Kasumi-1 (cell line): ENCODE results near the gene FOXB1.

Source experiments
- DNase-seq, 2 experiments: peaks; one replicate each; lab custom pipeline; 2025; lab: John Stamatoyannopoulos, UW

FOXB1 gene

DNA sequence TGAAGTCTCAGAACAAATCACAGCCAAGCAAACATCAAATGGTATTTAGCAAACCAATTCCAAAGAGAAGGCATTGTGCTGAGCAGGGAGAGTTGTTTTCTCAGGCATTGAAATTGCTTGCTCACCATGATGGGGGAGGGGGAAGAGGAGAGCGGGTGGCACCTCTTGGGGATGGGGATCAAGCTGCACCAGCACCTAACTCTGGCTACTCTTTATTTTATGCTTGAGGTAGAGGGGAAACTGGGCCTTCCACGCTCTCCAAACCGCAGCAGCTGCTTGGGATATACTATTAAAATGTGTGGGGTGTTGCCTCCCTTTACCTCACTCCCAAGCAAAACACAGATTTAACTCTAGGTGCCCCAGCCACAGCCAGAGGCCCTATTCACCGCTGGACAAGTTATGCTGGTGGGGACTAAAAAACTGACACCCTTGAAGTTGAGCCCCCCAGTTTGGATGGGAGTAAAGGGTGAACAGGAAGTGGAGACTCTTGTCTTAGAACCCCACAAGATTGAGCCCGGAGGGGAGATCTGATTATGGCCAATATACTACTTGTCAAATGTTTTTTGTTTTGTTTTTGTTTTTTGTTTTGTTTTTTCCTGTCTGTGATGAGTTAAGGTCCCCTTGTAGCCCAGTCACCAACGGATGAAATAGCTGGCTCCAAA is 5.0 kb upstream of the FOXB1 start:
- DNase-seq = no peak

DNA sequence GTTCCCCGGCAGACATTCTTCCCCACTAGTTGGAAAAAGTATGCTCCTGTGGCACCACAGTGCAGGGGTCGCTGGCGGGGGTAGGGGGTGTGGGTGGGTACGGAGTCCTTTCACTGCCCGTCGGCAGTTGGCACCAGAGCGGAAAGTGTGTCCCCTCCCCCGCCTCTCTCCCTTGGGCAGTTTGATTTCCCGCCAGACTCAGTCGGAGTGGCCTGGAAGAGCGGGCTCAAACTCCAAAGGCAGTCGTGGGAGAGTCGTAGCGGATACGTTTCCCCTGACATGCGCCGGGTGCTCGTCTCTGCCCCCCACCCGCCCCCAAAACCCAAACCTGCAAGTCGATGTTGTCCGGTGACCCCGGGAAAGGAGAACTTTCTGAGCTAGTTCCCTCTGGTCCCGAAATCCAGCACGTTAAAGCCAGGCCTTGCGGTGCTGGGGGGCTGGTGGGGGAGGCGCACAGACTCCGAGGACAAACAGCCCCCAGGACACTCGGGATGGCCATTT is 4.4 kb upstream of the FOXB1 start:
- DNase-seq = no peak

DNA sequence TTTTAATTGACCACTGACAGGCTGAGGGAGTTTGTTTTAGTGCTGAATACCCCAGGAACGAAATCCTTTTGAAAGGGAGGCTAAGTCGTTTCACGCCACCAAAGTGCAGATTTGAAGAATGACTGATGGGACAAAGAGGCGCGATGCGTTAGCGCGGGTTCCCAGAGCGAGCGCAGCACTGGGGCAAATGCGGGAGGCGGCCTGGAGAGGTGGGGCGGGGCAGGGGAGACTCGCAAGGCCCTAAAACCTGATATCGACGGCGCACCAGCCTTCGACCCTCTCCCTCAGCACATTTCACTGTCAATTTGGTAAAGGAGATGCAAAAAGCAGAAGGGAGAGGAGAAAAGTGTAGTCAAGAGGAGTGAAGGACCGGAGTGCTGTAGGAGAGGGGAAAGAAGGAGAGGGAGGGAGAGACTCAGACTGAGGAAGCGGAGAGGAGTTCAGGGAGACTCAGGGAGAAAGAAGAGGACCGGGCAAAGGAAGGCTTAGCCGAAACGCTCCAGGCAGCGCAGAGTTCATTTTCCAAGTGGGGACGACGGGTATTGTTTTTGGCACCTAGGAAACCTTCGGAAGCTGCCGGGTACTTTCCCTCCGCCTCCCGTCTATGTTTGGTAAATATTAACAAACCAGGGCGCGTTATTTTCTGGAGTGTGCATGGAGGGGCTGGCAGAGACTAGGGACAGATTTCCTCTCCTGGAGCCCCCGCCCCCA is 3.8 kb upstream of the FOXB1 start:
- DNase-seq = no peak

DNA sequence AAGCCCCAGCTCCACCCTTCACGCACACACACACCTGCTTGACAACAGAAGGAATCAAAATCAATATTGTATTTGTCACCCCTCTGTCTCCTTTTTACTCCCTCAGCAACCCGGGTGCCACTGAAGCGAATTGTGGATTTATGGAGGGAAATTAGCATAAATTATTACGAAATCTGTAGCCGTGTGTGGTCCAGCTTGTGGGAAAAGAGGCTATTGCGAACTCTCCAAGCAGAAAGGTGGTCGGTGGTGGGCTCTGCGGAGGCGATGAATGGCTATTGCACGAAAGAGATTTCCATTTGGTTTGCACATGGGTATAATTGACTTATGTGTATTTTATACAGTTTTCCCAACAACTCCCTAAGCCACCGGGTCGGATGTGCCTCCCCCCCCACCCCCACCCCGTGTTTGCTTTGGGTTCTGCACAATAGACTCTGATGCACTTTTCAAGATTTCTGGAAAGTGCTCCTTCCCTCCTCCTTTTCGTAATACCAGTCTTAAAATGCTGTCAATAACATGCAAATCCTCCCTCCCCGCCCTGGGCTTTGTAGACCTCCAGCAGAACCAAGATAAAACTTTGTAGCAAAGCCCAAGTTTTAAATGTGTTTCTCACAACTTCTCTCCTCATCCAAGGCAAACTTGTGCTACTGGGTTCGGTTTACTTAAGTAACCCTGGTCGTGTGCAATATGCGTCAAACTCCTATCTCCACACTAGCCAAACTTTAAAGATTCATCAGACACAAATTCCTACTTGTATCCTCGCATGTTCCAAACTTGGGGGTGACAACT is 3.1 kb upstream of the FOXB1 start:
- DNase-seq = no peak

DNA sequence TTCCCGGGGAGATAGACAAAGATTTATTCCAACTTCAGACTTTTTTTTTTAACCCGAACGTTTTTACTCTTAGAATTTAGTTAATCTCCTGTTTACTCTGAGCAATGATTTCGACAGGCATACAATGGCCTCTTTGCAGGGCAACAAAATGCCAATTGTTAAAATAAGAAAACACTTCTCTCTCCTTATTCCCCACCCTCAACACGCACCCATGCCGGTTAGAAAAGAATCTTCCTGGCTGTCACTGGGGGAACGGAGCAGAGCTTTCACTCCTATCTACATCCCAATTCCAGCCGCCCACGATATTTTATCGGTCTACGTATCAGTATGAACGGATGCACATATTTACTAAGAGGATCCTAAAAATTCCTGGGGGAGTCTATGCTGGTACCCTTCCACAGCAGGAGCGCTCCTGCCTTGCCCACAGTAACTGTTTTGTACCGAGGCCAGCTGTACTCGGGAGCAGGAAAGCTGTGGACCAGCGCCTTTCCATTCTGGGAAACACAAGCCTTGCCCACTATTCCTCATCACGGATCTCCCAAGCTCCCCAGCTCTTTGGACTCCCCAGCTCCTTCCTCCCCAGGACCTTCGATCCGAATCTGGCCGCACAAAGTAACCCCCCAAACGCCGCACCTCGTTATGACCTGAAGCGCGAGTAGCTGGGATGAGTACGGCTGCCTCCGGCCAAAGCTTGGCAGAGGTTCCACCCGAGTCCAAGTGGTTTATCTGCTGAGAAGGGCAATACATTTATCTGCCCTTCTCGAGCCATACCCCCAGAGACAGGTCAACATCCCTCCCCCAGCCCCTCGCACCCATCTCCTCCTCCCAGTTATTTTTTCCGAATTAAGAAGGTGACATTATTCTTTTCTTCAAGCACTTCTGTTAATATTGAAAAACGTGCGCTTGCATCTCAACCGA is 2.2 kb upstream of the FOXB1 start:
- no peak for DNase-seq

DNA sequence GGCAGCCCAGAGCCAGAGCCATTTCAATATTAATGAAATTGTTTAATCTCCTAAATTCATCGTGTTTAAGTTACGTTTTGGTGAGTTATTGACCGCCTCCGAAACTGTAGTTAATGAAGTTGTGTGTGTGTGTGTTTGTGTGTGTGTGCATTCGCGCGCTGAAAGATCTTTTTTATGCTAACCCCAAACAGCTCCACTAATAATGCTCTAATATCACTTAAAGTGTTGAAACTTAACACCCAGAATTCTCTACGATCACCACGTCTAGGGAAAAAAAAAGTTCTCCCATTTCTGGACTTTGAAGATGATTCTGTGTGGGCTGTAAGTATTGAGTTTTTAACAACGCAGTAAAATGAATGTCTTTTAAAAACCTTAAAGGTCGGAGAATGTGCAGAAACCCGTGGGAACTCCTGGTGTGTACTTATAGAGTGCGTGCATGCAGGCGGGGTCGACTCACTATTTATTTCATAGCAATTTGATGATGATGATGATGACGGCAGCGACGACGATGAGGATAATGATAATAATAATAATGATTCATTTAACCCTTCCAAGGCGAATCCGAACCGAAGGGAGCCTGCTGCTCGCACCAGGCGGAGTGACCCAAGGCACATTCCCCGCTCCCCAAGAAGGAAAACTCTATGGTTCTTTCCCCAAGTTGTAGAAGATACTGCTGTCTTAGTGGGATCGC is 1.4 kb upstream of the FOXB1 start:
- DNase-seq = no peak

DNA sequence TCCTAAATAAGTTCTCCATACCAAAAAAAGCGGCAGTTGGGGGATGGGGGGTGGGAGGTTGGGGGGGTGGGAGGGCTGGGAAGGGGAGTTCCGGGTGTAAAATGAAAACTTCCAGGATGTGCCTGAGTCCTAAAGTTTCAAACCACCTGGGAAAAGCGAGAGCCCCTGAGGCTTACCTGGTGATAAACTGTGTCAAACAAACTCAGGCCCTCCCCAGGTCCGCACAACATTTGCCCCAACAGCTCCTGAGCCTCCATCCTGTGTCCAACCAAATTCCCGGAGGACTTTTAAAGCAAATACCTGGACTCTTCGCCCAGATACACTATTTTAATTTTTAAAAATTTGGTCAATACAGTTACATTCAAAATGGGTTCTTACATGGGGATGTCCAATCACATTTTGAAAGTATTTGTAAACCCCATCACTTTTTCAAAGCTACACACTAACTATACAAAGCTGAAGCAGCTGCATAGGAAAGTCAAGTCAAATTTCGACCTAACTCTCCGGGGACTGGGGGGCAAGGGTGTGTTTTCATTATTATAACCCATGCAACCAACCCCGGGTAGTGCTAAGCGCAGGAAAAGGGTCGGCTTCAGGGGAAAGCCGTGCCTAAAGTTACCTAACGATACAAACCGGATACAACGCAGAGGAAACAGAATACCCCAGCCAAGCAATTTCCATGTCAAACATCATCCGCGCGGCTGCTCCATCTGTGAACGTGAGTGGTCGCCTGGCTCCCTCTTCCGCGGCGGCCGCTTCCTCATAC is 685 bp upstream of the FOXB1 start:
- no peak for DNase-seq

DNA sequence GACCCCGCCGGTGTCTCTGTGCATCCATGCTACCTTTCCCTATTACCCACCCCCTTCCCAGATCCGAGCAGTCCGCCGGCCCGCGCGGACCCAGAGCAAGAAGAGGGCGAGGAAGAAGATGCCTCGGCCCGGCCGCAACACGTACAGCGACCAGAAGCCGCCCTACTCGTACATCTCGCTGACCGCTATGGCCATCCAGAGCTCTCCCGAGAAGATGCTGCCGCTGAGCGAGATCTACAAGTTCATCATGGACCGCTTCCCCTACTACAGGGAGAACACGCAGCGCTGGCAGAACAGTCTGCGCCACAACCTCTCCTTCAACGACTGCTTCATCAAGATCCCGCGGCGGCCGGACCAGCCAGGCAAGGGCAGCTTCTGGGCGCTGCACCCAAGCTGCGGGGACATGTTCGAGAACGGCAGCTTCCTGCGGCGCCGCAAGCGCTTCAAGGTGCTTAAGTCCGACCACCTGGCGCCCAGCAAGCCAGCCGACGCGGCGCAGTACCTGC is 788 bp downstream of the FOXB1 start:
- no peak for DNase-seq

DNA sequence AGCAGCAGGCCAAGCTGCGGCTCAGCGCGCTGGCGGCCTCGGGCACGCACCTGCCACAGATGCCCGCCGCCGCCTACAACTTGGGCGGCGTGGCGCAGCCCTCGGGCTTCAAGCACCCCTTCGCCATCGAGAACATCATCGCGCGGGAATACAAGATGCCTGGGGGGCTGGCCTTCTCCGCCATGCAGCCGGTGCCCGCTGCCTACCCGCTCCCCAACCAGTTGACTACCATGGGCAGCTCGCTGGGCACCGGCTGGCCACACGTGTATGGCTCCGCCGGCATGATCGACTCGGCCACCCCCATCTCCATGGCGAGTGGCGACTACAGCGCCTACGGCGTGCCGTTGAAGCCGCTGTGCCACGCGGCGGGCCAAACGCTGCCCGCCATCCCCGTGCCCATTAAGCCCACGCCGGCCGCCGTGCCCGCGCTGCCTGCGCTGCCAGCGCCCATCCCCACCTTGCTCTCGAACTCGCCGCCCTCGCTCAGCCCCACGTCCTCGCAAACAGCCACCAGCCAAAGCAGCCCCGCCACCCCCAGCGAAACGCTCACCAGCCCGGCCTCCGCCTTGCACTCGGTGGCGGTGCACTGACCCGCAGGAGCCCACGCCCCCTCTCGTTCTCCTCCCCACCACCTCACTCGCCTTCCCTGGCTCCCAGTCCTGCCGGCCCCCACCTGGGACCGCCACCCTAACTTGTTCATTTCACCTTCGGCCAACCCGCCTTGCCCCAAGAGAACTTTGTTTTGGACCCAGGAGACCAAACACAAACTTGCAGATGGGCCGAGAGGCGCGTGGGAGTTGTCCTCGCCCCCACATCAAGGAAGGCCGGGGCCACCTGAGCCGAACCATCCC is 1.5 kb downstream of the FOXB1 start:
- DNase-seq = no peak

DNA sequence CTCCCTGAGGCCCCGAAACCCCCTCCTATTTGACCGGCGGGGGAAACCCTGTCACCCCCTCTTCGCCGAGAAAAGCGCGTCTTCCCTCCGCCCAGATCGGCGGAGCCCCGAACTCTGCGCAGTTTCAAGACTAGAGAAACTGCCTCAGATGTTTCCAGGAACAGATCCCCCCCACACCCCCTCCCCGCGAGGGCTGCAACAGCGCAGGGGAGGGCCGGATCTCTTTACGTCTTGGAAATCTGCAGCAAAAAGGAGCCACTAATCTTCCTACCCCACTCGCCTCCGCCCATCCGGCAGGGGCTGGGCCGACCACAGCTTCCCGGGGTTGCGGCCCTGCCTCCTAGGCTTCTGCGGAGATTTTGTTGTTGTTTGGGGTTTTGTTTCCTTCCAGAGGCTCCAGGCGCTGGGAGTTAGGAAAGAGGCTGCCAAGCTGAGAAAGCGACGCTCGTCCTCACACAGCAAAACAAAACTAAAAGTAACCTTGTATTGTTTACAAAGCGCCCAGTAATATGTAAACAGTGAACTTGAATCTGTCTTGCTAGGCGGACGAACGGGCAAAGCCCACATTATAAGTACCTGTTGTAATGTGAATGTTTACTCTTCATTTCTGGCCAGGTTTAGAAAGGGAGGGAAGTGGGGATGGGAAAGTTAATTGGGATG is 2.2 kb downstream of the FOXB1 start:
- DNase-seq = no peak

DNA sequence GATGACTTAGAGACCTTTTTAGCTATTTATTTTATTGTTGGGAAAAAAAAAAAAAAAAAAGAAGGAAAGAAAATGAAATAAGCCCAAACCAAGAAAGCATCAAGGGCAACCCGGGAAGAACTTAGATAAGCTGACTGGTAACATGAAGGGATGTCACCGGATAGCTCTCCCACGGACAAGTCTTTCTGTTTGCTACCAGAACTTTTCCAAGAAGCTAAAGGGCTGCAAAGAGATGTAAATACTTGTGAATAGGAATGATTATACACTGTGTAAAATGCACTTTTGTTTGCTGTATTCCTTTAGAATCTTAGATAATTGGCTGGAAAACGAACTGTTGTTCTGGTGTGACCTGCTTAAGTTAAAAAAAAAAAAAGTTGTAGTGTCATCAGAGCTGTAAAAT is 2.8 kb downstream of the FOXB1 start:
- no peak for DNase-seq

DNA sequence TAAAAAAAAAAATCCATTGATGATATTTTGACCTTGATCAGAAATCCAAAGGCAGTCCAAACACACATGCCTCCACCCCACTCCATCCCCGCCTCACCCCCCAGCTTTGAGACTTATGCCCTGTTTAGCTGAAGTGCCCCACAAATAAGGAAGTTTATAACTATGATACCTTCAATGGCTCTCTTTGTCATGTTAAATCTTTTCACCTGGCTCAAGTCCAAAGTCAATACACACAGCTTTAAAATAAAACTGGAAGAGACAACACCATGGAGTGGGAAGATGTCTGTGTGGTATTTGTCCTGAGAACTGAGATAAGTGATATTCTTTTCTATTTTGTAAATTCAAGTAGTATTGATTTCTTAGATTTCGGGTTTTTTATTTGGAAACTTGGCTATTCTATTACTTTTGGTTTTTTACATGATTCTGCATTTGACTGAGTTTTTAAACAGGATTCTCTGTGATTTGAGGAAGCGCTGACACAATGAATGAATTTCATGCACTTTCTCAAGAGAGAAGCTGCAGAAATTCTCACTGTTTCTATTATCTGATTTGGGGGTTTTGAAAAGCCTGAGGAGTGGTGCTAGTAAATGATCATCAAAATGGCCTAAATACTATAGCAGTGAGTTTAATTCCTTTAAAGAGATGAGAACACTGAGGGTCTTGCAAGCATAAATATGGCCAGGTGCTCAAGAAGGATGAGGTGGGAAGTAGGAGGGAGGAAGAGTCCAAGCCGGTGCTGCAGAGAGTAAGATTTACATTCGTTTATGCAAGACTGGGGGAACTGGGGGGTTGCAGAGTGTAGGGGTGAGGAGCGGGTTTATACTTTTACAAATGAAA is 5.2 kb downstream of the FOXB1 start:
- DNase-seq = no peak

DNA sequence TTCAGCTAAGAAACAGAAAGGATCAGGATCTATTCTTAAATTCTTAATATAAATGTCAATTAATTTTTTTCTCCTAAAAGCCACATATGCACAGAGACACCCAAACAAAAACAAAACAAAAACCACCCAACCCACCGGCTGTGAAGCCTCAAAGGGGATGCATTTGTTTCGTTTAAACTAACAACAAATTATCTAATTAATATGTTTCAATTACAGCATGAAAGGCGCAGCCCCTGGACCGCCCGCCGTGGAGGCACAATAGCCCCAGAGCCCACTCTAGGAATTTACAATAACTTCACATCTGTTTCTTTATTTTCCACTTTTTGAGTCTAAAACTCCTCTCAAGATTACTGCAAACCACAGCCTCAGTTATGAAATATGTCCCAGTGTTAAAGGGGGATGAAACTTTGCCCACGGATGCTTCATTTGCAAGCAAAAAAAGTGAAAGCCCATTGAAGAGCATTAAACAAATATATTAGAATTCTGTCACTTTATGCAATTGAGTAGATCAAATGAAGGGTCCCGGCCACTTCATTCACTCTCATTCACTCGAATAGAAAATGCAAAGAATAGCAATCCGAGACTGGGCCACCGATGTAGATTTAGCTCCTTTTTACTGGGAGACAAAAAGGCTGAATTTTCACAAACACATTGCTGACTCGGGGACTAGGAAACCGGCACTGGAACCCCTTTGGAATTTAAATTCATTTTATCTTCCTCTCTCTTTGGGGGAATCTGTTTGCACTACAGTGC is 6.0 kb downstream of the FOXB1 start:
- no peak for DNase-seq

DNA sequence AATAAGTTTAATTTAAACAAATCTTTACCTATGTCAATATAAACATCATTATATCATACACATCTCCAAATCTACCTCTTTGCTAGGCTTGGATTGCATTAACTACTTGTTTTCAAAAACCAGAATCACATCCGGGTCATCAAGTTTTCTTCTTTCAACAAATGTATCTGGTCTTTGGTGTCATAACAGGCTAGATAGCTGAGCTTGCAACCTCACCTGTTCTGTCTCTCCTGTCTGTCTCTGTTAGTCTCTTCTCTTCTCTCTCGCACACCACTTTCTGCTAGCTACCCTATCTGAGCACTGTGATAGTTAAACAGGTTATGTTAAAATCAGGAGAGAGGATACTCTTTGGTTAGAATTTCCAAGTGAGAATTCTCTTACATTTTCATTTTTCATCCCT is 6.7 kb downstream of the FOXB1 start:
- no peak for DNase-seq

DNA sequence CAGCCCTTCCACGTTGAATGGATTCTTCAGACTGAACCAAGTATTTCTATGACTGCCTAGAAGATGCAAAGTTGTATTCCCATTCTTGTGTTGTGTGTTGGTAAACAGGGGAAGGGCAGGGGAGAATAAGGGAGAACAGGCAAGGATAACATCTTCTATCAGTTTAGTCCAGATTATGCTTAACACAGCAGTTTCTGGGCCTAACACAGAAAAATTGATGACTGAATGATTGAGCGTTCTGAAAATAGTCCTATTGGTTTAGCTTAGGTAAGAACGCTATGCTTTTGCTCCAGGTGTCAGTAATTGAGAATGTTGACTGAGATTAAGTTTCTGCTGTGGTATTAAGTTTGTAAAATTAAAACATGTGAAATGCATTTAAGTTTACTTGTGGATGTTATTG is 8.6 kb downstream of the FOXB1 start:
- DNase-seq = no peak

DNA sequence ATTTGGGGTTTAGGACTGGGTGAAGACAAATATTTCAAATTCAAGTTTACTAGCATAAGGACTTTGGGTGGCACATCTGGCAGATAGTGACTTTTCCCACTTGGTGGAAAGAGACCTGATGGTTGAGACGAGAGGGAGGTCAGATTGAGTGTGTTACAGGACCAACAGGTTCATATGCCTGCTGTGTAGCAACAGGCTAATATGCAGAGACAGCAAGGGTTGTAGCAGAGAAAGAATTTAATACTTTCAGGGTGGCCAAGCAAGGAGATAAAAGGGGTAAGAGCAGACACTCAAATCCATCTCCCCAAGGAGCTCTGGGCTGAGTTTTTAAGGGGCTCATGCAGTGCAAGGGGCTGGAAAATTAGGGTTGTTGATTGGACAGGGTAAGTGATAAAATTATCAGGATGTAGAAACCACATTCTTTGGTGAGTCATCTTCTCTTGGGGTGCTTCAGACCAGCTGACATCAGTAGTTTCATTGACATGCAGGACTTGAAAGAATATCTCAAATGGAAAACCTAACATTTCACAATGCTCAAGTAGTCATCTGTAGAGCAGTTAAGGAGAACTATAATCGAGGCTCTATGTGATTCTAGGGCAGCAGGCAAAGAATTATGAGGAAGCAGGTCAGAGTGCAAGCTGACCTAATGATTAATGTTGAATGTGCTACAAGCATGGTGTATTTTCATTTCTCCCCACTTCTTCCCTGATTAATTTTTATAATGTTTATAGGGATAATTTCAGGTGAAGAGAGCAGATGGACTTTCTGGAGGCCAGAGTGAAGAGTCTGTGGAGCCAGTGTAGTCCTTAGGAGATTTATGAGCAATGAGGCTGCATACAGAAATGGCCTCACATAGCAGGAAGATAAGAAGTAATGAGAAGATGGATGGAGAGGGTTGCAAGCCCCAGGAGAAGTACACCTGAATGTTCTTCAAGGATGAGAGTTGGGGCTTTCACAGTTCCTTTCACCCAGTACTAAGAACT is 13.7 kb downstream of the FOXB1 start:
- DNase-seq = peak in 1 of 2 experiments; percentile 20
